HG02678 (cell line): ENCODE measurements around the gene RASA4B.
"Not testable (repeated sequence)": the region's sequence is repeated elsewhere in the genome, so short reads cannot be mapped to it uniquely, and the experiment has no call there.

Source experiments
- ATAC-seq: cut with Tn5 transposase; IDR thresholded peaks from one replicate; pipeline ENCODE4 v1.9.1; 2021; ENCODE audit warnings: mild to moderate bottlenecking, moderate library complexity; ENCODE audit not compliant: unreplicated experiment

The RASA4B gene

DNA sequence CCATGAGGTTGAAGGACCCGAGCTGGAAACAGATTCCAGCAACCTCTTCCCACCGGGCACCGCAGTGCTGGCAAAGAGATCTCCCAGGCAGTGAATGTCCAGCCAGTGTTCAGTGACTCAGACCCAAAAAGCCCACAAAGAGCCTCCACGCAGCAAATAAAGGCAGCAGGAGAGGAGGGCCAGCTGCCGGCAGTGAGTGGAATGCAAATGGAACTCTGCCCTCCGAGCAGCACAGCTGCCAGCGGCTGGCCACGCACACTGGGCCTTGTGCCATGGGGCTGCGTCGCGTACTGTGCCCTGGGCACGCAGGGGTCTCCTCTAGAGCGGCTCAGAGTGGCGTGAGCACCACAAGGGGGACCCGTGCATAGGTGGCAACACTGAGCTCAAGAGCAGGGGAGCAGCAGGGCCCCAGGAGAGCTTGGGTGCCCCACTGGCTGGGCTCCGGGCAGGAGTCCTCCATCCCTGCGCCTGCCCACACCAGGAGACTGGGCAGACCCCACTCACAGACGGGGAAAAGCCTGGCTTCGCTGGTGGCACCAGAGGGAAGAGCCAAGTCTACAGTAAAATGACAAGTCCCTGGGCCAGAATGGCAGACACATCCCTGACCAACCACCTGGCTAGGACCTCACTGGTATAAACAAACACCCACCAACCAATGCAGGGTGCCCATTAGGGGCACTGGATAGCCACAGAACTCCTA lies 42.7 kb downstream of the RASA4B start:
- not testable (repeated sequence) for ATAC-seq

DNA sequence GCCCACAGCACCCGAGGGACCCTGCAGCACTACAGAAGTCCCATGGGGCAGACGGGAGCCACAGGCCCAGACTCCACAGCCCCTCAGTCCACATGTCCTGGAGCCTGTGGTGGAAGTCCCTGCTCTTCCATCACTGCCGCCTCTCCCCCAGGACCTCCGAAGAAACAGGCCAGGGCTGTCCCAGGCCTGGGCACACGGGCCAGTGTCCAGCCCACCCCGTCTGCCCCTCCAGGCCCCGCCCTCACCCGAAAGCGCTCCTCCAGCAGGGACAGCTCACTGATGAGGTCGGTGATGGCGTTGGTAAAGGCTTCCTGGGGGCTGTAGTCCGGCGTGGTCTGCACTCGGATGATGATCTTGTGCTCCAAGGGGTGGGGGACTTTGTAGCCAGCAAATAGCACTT lies 43.5 kb downstream of the RASA4B start:
- ATAC-seq: not testable (repeated sequence)

DNA sequence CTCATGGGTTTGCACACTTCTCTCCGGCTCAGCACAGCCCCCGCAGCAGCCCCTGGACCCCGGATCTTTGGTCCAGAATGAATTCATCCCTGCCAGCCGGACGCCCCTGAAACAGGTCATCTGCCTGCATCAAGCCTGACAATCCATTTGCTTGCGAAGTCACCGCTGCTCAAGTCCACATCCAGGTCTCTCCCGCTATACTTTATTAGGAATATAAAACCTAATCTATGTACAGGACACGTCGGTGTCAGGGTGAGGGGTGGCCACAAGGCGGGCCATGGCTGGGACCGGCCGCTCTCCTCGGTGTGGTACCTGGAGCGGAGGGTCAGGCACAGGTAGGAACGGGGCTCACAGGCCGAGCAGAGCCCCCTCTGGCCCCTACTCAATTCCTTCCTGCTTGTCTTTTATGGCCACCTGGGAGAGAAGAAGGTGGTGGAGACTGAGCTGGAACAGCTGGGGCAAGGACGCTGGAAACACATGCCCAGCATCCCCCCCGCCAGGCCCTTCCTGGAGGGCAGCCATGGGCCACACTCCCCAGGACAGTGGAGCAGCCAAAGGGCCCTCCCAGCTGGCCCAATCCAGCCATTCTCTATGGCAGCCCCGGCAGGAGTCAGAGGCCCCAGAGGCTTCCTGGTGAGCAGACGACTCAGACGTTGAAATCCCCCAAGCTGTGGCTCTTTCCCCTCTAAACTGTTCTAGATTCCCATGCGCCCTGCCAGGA lies 44.1 kb downstream of the RASA4B start:
- no peak for ATAC-seq

DNA sequence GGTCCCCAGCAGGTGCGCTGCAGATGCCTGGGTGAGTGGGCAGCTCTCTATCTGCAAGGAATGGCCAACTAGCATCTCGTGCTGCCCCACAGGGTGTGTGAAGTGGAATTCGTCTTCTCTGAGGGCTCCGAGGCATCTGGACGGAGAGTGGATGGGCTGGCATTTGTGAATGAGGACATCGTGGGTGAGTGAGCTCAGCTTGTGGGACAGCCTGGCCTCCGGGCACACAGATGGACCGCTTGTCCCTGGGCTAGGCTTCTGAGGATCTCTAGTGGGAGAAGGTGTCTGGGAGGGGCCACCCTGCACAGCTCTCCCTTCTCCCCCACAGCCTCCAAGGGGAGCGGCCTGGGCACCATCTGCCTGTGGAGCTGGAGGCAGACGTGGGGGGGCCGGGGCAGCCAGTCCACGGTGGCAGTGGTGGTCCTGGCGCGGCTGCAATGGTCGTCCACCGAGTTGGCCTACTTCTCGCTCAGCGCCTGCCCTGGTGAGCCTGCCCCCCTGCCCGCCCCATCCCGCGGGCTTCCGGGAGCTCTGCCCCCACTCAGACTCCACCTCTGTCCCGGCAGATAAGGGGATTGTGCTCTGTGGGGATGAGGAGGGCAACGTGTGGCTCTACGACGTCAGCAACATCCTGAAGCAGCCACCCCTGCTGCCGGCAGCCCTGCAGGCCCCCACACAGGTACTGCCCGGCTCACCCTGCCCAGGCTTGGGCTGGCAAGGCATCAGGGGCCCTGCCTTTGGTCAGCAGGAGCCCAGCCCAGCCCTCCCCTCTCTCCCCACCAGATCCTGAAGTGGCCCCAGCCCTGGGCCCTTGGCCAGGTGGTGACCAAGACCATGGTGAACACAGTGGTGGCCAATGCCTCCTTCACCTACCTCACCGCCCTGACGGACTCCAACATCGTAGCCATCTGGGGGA lies 45.2 kb downstream of the RASA4B start:
- ATAC-seq: no peak

DNA sequence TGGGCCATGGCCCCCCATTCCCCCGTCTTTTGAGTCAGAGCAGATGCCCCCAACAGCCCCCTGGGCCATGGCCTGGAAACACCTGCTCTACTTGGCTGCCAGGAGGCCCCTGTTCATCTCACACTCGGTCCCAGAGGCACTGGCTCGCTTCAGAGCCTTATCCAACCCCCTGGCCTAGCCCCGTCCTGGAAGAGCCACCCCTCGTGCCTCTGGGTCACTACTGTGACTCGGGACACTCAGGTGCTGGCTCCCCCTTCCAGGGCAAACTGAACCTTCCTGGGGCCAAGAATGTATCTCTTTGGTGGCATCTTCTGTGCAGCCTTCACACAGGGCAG lies 45.8 kb downstream of the RASA4B start:
- no peak for ATAC-seq

DNA sequence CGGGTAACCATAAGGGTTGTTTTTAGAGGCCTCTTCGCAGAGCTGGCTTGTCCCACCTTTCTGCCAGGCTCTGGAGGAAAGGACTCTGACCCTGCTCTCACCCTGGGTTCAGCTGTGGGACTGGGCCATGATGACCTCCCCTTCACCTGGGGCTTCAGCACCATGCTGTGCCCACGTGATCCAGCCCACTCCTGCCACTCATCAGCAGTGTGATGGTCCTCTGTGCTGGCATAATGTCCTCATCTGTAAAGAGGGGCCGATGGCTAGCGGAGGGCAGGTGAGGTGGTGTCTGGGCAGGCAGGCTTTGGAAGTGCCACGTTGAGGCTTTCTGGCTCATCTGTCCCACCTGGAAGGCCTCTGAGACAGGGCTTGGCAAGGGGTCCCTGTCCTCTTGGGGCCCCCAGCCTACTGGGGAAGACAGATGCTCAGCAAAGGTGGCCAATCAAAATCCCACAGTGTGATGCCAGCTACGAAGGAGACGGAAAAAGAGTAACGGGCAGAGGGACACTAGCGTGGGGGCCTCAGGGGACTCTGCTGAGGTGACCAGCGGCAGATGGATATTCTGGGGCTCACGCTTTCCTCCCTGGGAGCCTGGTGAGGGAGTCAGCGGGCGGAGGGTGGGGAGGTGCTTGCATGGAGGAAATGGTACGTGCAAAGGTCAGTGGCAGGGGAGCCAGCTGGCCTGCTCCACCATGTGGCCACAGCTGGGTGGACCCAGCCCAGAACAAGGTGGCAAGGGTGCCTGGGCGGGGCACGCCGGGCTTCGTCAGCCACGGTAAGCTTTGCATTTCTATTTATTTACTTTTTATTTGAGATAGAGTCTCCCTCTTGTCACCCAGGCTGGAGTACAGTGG lies 47.4 kb downstream of the RASA4B start:
- no peak for ATAC-seq

DNA sequence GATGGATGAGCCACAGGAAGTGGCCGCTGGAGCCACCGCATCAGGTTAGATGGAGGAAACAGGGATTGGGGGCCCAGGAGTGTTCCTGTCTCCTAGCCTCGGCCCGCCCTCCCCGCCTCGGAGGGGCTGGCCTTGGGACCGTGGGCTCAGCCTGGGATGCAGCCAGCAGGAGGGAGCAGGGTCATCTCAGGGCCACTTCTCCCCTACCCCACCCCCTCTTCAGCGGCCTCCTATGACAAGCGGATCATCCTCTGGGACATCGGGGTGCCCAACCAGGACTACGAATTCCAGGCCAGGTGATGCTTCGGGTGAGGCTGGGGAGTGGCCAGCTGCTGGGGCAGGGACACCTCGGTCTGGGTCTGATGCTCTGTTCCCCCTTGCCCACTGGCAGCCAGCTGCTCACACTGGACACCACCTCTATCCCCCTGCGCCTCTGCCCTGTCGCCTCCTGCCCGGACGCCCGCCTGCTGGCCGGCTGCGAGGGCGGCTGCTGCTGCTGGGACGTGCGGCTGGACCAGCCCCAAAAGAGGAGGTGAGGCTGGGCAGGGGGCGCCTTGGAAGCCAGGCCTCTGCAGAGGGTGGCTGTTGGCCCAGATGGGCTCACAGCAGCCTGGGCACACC lies 48.1 kb downstream of the RASA4B start:
- no peak for ATAC-seq

DNA sequence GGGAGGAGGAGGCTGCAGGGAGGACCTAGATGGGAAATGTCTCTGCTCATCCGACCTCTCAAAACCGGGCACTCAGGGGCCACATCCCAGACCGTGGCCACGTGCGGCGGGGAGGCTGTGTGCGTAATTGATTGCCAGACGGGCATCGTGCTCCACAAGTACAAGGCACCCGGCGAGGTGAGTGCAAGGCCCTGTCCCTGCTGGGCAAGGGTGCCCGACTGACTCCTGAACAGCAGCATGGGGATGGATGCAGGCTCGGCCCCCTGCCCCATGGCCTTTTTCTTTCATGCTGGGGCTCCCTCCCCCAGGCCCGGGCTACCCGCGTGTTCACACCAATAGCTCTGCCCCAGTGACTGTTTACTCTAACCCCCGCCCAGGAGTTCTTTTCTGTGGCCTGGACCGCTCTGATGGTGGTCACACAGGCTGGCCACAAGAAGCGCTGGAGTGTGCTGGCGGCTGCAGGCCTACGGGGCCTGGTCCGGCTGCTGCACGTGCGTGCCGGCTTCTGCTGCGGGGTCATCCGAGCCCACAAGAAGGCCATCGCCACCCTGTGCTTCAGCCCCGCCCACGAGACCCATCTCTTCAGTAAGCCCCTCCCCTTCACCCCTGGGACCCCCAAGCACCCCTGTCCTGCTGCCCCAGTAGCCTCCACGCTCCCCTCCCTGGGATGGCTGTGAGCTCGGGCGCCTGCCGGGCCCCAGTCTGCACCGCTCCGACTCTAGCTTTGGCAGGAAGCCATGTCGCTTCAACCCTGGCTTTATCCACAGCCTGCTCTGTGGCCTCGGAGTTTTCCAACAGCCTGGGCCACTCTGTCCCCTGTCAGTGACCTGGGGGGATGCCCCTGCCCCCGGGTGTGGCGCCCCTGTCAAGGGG lies 48.9 kb downstream of the RASA4B start:
- no peak for ATAC-seq

DNA sequence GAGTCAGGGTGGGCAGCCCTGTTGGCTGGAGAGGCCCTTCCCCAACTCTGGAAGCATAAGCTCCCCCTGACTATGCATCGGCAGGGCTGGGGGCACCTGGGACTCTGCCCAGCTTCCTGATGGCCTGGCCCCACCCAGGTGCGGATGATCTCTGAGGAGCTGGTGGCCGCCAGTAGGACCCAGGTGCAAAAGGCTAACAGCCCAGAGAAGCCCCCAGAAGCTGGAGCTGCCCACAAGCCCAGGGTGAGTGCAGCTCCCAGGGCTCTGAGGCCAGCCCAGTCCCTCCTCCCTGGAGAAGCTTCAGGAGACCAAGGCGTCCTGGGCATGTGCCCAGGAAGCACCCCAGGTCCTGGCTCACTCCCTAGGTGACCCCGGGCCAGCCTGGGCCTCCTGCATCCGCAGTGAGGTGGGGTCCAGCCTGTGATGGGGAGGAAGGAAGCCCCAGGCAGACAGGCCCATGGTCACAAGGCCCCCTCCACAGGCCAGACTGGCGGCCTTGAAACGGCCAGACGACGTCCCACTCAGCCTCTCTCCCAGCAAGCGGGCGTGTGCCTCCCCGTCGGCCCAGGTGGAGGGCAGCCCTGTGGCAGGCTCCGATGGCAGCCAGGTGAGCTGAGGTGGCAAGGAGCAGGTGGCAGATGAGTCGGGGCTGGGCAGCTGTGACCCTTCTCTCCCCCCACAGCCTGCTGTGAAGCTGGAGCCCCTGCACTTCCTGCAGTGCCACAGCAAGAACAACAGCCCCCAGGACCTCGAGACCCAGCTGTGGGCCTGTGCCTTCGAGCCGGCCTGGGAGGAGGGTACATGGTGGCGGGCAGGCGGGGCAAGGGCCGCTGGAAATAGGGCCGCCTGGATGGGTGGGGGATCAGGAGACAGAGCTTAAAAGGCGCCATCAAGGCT lies 49.7 kb downstream of the RASA4B start:
- no peak for ATAC-seq

DNA sequence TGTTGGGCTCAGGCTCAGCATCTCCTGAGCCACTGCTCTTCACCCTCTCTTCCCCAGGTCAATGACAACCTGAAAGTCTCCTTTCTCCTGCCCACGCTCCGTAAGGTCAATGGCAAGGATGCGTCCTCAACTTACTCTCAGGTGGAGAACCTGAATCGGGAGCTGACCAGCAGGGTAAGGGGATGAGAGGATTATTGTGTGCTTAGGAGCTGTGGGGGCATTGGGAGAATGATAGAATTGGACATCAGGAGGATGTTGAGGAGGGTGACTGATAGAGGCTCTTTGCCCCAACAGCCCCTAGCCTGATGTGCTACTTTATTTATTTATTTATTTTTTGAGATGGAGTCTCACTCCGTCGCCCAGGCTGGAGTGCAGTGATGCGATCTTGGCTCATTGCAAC lies 51.5 kb downstream of the RASA4B start:
- no peak for ATAC-seq

DNA sequence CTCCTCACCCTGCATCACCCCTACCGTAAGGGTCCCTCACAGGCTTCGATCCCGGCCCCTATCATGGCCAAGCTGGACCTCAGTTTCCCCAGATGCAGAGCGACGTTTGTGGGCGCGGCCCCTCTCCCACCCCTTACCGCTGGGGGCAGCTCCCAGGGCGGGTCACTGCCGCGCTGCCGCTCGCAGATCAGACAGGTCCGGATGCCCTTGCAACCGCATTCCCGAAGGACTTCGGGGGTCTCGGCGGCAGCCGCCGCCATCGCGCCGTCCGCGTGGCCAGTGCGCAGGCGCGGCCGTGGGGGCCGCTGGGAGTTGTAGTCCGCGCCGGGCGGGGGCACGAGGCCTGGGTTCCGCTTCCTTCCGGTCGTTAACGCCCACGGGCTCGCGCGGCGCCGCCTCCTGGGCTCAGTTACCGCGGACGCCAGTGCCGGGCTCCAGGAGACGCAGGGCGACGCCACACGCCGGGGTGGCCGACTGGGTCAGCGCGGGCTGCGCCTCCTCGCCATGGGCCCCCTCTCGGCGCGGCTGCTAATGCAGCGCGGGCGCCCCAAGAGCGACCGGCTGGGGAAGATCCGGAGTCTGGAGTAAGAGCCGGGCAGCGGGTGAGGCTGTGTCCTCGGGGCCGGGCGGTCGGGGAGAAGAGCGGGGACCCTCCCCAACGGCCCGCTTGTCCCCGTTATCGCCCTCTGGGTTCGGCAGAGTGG lies 52.8 kb downstream of the RASA4B start, which contains the start of the genes ALKBH4 and LRWD1:
Gene ALKBH4, minus strand, starts transcription at position 287 of the 704 bp plus-strand sequence. Its CDS starts 27 bp downstream, at position 260.
Gene LRWD1, plus strand, starts transcription at position 408 of the 704 bp plus-strand sequence. Its CDS starts 97 bp downstream, at position 505.
- ATAC-seq: peak; percentile 95

DNA sequence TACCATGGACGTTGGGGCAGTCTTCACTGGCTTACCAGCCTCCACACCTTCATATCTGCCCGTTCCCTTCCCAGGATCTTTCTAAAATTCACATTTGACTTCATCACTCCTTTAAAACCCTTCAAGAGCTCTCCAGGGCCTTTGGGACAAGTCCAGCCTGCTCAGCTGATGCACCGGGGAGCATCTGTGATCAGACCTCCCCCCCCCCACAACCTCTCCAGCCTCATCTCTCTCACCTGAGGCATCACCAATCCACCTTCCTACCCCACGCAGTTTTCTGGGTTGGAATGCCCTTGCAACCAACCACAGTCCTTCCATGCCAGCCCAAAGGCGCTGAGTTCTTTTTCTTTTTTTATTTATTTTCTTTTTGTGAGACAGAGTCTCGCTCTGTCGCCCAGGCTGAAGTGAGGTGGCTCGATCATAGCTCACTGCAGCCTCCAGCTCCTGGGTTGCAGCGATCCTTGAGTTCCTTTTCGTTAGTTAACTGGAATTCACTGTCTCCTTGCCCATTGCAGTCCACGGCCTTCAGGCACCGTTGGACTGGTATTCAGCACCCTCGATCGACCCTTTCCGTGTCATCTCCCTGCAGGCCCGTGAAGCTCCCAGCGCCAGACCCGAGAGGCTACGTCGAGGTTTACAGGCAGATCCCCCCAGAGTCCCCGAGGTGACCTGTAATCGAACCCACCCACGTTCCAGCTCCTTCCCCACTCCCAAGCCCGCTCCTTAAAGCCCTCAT lies 53.6 kb downstream of the RASA4B start:
- peak; percentile 1 for ATAC-seq

DNA sequence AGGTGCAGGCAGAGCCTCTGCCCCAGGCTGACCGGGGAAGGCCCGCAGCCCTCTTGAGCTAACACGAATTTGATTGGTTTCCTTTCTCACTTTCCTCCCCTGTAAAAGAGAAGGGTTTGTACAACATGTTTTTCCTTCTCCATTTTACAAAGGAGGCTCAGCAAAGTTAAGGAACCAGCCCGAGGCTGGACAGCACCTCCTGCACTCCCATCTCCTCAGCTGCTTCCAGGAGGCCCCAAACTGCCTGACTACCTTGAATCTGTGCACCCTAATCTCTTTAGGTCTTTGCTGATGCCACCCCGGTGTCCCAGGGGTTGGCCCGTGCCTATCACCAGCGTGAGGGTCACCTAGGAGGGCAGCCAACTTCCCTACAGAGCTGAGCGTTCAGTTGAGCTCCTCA lies 57.1 kb downstream of the RASA4B start:
- ATAC-seq: no peak

DNA sequence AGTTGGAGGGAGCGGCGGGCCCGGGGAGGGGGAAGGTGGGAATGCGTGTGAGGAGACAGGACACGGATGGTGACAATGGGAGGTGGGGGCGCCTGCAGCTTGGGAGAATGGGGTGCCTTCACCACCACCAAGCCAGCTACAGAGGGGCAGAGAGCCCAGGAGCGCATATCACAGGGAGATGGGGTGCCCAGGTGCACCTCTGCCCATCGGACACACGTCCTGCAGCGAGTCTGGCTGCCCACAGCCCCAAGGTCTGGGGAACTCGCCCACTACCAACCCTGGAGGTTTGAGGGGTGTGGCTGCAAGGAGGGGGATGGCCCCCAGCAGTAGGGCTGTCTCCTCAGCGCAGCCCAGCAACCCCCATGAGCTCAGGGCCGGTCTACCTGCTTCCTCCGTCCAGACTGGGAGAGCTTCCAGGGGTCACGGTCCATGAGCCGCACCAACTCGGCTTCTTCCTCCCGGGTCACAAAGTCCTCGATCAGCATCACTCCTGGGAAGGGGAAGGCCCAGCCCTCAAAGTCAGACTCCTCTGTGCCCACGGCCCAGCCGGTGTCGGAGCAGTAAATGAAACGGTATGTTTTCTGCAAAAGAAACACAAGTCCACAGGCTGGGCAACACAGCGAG lies 58.2 kb downstream of the RASA4B start:
- no peak for ATAC-seq

DNA sequence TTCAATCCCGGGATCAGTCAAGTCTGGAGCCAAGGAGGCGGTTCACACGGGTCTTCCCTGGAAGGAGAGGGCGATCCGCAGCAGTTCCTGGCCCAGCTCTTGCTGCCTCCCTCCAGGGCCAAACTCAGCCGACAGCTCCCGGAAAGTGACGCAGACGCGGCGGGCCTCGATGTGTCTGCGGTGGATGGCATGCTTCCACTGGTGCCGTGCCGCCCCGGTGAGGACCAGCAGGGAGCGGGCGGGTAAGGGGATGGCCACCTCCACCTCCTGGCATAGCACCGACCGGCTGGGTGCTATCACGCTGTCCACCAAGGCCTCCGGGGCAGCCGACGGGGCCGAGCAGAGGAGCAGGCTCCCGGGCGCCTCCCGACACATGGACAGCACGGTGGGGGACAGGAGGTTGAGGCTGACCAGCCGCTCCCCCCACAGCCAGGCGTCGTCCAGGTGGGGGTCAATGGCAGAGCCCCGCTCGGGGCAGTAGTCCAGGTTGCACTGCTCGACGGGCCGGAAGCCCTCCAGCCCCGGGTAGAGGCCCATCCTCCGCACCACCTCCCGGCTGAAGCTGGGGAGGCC lies 60.1 kb downstream of the RASA4B start:
- no peak for ATAC-seq

DNA sequence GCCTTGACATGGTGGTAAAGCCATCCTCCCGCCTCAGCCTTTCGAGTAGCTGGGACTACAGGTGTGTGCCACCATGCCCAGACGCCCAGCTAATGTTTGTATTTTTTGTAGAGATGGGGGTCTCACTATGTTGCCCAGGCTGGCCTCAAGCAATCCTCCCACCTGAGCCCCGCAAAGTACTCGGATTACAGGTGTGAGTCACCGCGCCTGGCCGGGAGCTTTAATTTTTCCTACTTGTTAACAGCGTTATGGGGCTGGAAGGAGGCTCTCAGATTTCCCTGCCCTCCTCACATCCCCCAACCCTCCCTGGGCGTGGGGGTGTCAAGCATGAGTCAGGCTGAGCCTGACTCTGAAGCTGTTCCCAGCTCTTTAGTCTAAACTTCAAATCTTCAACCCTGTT lies 61.2 kb downstream of the RASA4B start:
- ATAC-seq: no peak
